GM21528 (cell line): Measurements from ENCODE around the gene LHPP.
"Not testable (repeated sequence)": the region's sequence is repeated elsewhere in the genome, so short reads cannot be mapped to it uniquely, and the experiment has no call there.

Experiments
- ATAC-seq: cut with Tn5 transposase; IDR thresholded peaks from one replicate; pipeline ENCODE4 v1.9.1; 2021; ENCODE audit warnings: mild to moderate bottlenecking, moderate library complexity; ENCODE audit not compliant: unreplicated experiment, low FRiP score

The LHPP gene

DNA sequence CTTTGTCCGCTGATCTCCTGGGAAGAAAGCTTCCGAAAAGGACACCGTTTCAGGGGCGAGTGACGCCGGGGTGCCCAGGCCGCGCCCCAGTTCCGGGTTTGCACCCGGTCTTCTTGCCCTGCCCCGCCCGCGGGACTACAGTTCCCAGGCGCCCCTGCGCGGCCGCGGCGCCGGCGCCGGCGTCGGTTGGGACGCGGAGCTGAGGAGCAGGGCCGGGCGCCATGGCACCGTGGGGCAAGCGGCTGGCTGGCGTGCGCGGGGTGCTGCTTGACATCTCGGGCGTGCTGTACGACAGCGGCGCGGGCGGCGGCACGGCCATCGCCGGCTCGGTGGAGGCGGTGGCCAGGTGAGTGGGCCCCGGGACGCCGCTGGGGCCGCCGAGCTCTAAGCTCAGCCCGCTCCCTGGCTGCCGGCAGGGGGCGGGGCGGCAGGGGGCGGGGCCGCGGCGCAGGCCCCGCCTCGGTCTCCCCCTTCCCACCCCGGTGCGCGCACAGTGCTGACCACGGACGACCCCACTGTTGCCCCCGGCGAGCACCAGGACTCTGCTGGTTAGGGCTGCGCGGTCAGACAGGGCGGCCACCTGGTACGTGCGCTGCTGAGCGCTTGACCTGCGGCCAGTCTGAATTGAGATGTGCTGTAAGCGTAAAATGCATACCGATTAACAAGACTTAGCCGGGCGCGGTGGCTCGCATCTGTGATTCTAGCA is at the start of gene LHPP:
TSS of gene LHPP (plus strand) at position 182 of the 706 bp plus-strand sequence. CDS start at position 222, 40 bp downstream.
- peak; percentile 96 for ATAC-seq

- ATAC-seq = no peak
These were observed 47.5 kb upstream of the LHPP start for GRCh38 chr10:124414076-124414475.

- no peak for ATAC-seq
These were observed 46.4 kb upstream of the LHPP start for GRCh38 chr10:124415210-124415609.

GRCh38 chr10:124416733-124417132 is 44.9 kb upstream of the LHPP start:
- ATAC-seq = no peak

GRCh38 chr10:124417895-124418725 is 43.5 kb upstream of the LHPP start:
- ATAC-seq = peak; percentile 31

DNA sequence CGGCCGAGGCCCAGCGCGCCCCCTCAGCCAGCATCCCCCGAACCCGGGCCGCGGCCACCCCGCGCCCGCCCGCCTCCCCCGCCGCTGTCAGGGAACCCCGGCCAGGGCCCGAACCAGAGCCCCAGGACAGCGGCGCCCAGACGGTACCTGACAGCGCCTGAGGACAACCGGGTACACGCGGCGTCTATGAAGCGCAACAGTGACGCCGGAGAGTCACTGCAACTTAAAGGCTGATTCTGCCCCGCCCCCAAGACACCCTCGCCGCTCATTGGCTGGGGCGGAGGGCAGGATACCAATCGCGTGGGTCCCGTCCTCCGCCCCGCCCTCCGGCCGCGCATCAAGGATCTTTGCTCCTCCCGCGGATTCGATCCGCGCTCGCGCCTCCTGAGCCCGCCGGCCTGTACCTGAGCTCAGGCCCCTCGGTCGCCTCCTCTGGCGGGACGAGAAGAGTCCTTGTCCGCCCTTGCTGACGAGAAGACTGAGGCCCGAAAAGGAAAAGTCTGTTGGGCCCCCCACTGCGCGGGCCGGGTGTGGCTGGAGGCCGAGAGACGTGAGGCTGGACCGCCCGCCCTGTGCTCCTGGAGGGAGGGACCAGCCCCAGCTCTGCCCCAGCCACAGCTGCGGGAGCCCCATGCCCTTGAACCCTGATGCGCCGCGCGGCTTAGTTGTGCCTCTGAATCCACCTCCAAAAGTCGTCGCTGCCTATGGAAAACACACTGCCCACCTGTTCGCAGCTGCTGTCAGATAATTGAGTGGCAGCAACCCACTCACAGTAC is 42.7 kb upstream of the LHPP start, which contains the start of gene OAT:
TSS of gene OAT (minus strand) at position 198 of the 776 bp plus-strand sequence. CDS start 6,752 bp downstream, outside the sequence.
- peak; percentile 98 for ATAC-seq

GRCh38 chr10:124419635-124420034 is 42.0 kb upstream of the LHPP start:
- ATAC-seq = no peak

DNA sequence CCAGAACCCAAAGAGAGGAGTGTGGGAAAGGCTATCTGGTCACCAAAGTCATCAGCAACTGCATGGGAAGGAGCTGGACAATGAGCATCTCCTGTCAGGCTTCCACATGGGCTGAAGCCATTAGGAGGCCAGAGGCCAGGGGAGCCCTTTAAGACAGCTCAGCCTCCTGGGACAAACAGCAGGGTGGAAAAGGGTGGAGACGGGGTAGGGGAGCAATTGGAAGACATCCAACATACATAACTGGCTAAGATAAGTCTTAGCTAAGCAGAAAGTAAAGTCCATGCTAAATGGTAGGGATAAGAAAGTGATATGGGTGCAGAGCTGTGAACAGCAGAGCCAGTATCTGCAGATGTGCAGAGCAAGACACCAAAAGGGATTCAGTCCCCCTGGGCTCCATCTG is 41.4 kb upstream of the LHPP start:
- no peak for ATAC-seq

DNA sequence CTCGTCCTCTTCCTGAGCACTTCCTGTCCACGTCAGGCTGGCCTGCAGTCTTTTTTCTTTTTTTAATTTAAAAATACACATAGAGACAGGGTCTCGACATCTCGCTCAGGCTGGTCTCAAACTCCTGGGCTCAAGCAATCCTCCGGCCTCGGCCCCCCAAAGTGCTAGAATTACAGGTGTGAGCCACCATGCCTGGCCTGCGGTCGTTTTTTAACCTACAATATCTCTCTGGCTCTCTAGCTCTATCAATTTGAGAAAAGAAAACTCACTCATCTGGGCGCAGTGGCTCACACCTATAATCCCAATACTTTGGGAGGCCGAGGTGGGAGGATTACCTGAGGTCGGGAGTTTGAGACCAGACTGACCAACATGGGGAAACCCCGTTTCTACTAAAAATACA is 38.9 kb upstream of the LHPP start:
- ATAC-seq = no peak

GRCh38 chr10:124423813-124424212 is 37.8 kb upstream of the LHPP start:
- ATAC-seq = no peak

DNA sequence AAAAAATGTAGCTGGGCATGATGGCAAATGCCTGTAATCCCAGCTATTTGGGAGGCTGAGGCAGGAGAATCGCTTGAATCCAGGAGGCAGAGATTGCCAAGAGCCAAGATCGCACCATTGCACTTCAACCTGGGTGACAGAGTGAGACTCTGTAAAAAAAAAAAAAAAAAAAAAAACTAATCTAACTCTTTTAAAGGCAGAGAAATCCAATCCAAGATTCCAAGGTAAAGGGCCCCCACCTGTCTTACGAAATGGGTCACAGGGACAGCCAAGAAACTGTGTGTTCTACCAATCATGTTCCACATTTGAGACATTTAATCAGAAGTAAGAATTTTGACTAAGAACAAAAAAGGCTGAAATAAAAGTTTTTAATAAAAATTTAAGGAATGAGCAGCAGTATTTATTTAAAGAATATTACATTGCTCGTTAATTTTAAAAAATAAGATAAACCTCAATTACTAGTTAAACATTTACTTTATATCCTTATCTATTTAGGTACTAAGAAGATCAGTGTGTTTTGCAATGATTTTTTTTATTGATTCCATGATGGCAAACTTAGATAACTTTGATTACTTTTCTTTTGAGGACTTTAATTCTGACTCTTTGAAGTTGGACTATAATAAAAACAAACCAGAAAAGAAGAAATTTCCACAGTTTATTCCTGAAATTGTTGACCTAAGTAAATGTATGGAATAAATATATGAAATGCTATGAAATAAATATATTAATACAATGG is 36.2 kb upstream of the LHPP start:
- ATAC-seq = no peak

- no peak for ATAC-seq
These were observed 33.3 kb upstream of the LHPP start for GRCh38 chr10:124428207-124428777.

GRCh38 chr10:124429576-124429975 is 32.0 kb upstream of the LHPP start:
- no peak for ATAC-seq

DNA sequence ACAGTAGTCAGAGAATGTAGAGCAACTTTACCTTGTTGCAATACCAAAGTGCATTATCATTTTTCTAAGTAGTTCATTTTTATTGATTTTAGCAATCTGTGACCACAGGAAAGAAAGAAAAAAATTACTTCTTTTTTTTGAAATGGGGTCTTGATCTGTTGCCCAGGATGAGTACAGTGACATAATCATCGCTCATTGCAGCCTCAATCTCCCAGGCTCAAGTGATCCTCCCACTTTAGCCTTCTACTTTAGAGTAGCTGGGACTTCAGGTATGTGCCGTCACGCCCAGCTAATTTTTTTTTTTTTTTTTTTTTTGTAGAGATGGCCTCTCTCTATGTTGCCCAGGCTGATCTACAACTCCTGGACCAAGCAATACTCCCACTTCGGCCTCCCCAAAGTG is 31.5 kb upstream of the LHPP start:
- no peak for ATAC-seq

DNA sequence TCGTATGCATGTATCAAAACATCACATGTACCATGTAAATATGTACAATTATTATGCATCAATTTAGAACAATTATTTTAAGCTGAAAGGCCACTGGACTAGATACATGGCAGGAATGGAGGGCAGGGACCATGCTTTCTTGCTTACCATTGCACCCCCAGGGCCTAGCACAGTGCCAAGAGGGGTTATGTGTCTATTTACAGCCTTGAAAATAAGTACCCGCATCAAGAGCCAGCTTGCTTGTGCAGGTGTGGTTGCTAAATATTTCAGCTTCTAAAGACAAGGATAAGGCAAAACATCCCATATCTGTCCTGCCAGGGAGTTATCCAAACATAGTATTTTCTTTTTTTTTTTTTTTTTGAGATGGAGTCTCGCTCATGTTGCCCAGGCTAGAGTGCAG is 28.2 kb upstream of the LHPP start:
- ATAC-seq = no peak

GRCh38 chr10:124435683-124436082 is 25.9 kb upstream of the LHPP start:
- ATAC-seq = not testable (repeated sequence)

GRCh38 chr10:124436191-124436638 is 25.4 kb upstream of the LHPP start:
- peak; percentile 80 for ATAC-seq

- not testable (repeated sequence) for ATAC-seq
These were observed 19.9 kb upstream of the LHPP start for GRCh38 chr10:124441694-124442093.

DNA sequence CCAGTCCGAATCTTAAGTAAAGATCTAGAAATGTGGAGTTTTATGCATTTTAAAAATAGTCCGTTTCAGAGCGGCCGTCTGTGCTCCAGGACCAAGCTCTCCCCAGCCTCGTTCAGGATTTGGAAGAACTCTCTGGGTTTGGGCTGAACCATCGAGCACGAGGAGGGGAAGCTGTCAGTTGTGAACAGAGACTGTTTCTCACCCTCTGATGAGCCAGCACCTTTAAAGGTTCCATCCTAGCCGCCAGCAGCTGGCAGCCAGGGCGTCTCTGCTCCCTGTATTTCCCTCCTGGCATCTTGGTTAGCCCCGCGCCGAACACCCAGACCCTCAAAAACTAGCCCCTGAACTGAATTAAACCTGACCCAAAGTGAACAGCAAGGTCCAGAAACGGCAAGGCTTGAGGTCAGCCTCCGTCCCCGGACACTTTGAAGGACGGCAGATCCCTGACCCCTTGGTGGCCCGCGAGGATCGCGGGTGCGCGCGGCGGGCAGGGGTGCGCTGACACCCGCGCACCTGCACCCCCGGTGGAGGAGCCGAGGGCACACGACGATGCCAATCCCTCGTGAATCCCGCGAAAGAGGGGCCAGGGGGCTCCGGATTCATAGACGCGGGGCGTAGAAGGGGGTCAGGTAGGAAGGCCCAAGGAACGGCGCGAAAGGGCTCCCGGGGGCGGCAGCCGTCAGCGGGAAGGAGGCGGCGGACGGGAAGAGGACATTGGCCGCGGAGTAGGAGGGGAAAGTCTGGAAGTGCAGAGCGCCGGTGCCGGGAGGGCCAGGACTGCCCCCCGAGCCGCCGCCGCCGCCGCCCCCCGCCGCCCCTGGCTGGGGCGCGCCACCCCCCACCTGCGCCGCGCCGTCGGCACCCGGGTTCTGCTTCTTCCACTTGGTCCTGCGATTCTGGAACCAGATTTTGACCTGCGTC is 14.5 kb upstream of the LHPP start:
- ATAC-seq = no peak
